IPS-15b (cell line): ENCODE measurements around the gene TNK2.
"Not testable (repeated sequence)": the region's sequence is repeated elsewhere in the genome, so short reads cannot be mapped to it uniquely, and the experiment has no call there.

Experiments used
- H3K27me3 ChIP-seq: one replicate; pipeline ENCODE4 v1.6.1; 2013; ENCODE audit warnings: low read length; ENCODE audit not compliant: control insufficient read depth, insufficient read depth
- H3K36me3 ChIP-seq: one replicate; pipeline ENCODE4 v1.6.1; 2013; ENCODE audit warnings: low read length; ENCODE audit not compliant: control insufficient read depth, insufficient read depth
- H3K4me1 ChIP-seq: one replicate; pipeline ENCODE4 v1.6.1; 2013; ENCODE audit warnings: mild to moderate bottlenecking, low read length; ENCODE audit not compliant: control insufficient read depth, insufficient read depth
- H3K4me3 ChIP-seq: one replicate; pipeline ENCODE4 v1.5.1; 2013; ENCODE audit warnings: low read depth, low read length
- H3K9ac ChIP-seq: one replicate; pipeline ENCODE4 v1.6.1; 2013; ENCODE audit warnings: low read depth, mild to moderate bottlenecking, low read length
- H3K9me3 ChIP-seq: one replicate; pipeline ENCODE4 v1.6.1; 2013; ENCODE audit warnings: mild to moderate bottlenecking, low read length; ENCODE audit not compliant: control insufficient read depth, insufficient read depth

Gene TNK2

GRCh38 chr3:195940806-195941205, 32.5 kb upstream of the TNK2 start:
- H3K36me3 ChIP-seq, H3K9me3 ChIP-seq, H3K4me3 ChIP-seq, H3K27me3 ChIP-seq, H3K4me1 ChIP-seq, H3K9ac ChIP-seq: not testable (repeated sequence)

- H3K4me1 ChIP-seq, H3K4me3 ChIP-seq, H3K36me3 ChIP-seq, H3K9me3 ChIP-seq, H3K27me3 ChIP-seq, H3K9ac ChIP-seq: not testable (repeated sequence)
These were observed 31.4 kb upstream of the TNK2 start for GRCh38 chr3:195939526-195940470.

- not testable (repeated sequence) for H3K36me3 ChIP-seq, H3K27me3 ChIP-seq, H3K4me1 ChIP-seq, H3K4me3 ChIP-seq, H3K9ac ChIP-seq, H3K9me3 ChIP-seq
These were observed 24.7 kb upstream of the TNK2 start for GRCh38 chr3:195933044-195933430.

GRCh38 chr3:195932418-195933043, 24.2 kb upstream of the TNK2 start:
- peaks cover 8% of the 10 kb centered on the region for H3K4me1 ChIP-seq
- no peak overlapping the region for H3K4me3 ChIP-seq
- no peaks in the 10 kb centered on the region for H3K9me3 ChIP-seq
- no peaks in the 10 kb centered on the region for H3K36me3 ChIP-seq
- no peaks in the 10 kb centered on the region for H3K27me3 ChIP-seq
- H3K9ac ChIP-seq: no peak overlapping the region

GRCh38 chr3:195931582-195932273, 23.4 kb upstream of the TNK2 start:
- Histone ChIP-seq H3K4me3 (no peak overlapping the region), H3K27me3 (no peaks in the 10 kb centered on the region), H3K36me3 (no peaks in the 10 kb centered on the region), H3K9me3 (no peaks in the 10 kb centered on the region), H3K4me1 (peaks cover 8% of the 10 kb centered on the region), H3K9ac (no peak overlapping the region)

GRCh38 chr3:195929452-195929851, 21.1 kb upstream of the TNK2 start:
- H3K27me3 ChIP-seq: no peaks in the 10 kb centered on the region
- H3K36me3 ChIP-seq: no peaks in the 10 kb centered on the region
- H3K9me3 ChIP-seq: no peaks in the 10 kb centered on the region
- H3K4me1 ChIP-seq: peaks cover 8% of the 10 kb centered on the region
- no peak overlapping the region for H3K9ac ChIP-seq
- no peak overlapping the region for H3K4me3 ChIP-seq

- no peaks in the 10 kb centered on the region for H3K36me3 ChIP-seq
- H3K9me3 ChIP-seq: no peaks in the 10 kb centered on the region
- no peak overlapping the region for H3K9ac ChIP-seq
- peaks cover 8% of the 10 kb centered on the region for H3K27me3 ChIP-seq
- no peak overlapping the region for H3K4me3 ChIP-seq
- H3K4me1 ChIP-seq: peaks cover 4% of the 10 kb centered on the region
These were observed 13.0 kb upstream of the TNK2 start for GRCh38 chr3:195921334-195921791.

- peaks cover 9% of the 10 kb centered on the region for H3K27me3 ChIP-seq
- peaks cover 10% of the 10 kb centered on the region for H3K4me1 ChIP-seq
- no peak overlapping the region for H3K4me3 ChIP-seq
These were observed 9.8 kb upstream of the TNK2 start for GRCh38 chr3:195918176-195918575.

GRCh38 chr3:195916991-195917390, 8.6 kb upstream of the TNK2 start:
- H3K27me3 ChIP-seq: peaks cover 9% of the 10 kb centered on the region
- no peak overlapping the region for H3K9ac ChIP-seq
- H3K4me3 ChIP-seq: no peak overlapping the region
- H3K4me1 ChIP-seq: peaks cover 10% of the 10 kb centered on the region
- no peaks in the 10 kb centered on the region for H3K36me3 ChIP-seq
- H3K9me3 ChIP-seq: no peaks in the 10 kb centered on the region

More at GRCh38 chr3:195918176-195918575, 9.8 kb upstream of the TNK2 start:
- Histone ChIP-seq H3K36me3 (no peaks in the 10 kb centered on the region), H3K9ac (no peak overlapping the region), H3K9me3 (no peaks in the 10 kb centered on the region)

- Histone ChIP-seq H3K4me1 (peaks cover 6% of the 10 kb centered on the region), H3K9ac (no peak overlapping the region), H3K36me3 (no peaks in the 10 kb centered on the region), H3K4me3 (no peak overlapping the region), H3K9me3 (no peaks in the 10 kb centered on the region), H3K27me3 (peaks cover 9% of the 10 kb centered on the region)
These were observed 7.9 kb upstream of the TNK2 start for GRCh38 chr3:195916291-195916690.

GRCh38 chr3:195914648-195915473, 6.5 kb upstream of the TNK2 start:
- H3K36me3 ChIP-seq: no peaks in the 10 kb centered on the region
- peak overlapping the region; percentile 30 for H3K4me3 ChIP-seq
- peak overlapping the region; percentile 29 for H3K9ac ChIP-seq

More at GRCh38 chr3:195914648-195915473, 6.5 kb upstream of the TNK2 start:
- Histone ChIP-seq H3K4me1 (peaks cover 14% of the 10 kb centered on the region), H3K27me3 (peaks cover 11% of the 10 kb centered on the region), H3K9me3 (no peaks in the 10 kb centered on the region)
